Trophoblast cell (in vitro differentiated cells and primary cell): ENCODE data around the gene EME1. TPM values are rescaled to one million over a fixed set of nuclear protein-coding genes. Genes with fewer than 3 reads are reported as not detected.

ENCODE experiments used
- DNase-seq, 2 donors: peaks; one replicate each; pipeline ENCODE4 v3.0.0-alpha.2; 2016
- H2AFZ ChIP-seq: 2 replicates; pipeline ENCODE4 v1.6.1; 2013; ENCODE audit warnings: low read length, moderate library complexity, mild to moderate bottlenecking; ENCODE audit not compliant: insufficient read depth, poor library complexity
- H2AK5ac ChIP-seq: 2 replicates; pipeline ENCODE4 v1.6.1; 2013; ENCODE audit warnings: mild to moderate bottlenecking, low read length
- H2BK120ac ChIP-seq: 2 replicates; pipeline ENCODE4 v1.6.1; 2013; ENCODE audit warnings: low read length, mild to moderate bottlenecking, moderate library complexity; ENCODE audit not compliant: insufficient read depth, poor library complexity
- H2BK12ac ChIP-seq: 2 replicates; pipeline ENCODE4 v1.6.1; 2013; ENCODE audit warnings: mild to moderate bottlenecking, low read length, moderate library complexity
- H2BK5ac ChIP-seq: 2 replicates; pipeline ENCODE4 v1.6.1; 2013; ENCODE audit warnings: low read length, low read depth, moderate library complexity, mild to moderate bottlenecking; ENCODE audit not compliant: poor library complexity
- H3K14ac ChIP-seq: 2 replicates; pipeline ENCODE4 v1.6.1; 2013; ENCODE audit warnings: mild to moderate bottlenecking, low read length
- H3K18ac ChIP-seq: 2 replicates; pipeline ENCODE4 v1.6.1; 2013; ENCODE audit warnings: mild to moderate bottlenecking, low read length
- H3K23ac ChIP-seq: 2 replicates; pipeline ENCODE4 v1.6.1; 2013; ENCODE audit warnings: low read length
- H3K27ac ChIP-seq: 2 replicates; pipeline ENCODE4 v1.5.1; 2013; ENCODE audit warnings: low read depth, mild to moderate bottlenecking, inconsistent platforms, low read length, moderate library complexity
- H3K27me3 ChIP-seq: 2 replicates; pipeline ENCODE4 v1.6.1; 2013; ENCODE audit warnings: inconsistent platforms, mild to moderate bottlenecking, low read length, moderate library complexity; ENCODE audit not compliant: insufficient read depth
- H3K36me3 ChIP-seq, 2 experiments: 1 replicate in 1 of 2; 2 replicates in 1 of 2; pipeline ENCODE4 v1.6.1; 2013; ENCODE audit warnings: low read length in 2 of 2, mild to moderate bottlenecking in 2 of 2, moderate library complexity in 1 of 2; ENCODE audit not compliant: insufficient read depth in 2 of 2, control insufficient read depth in 1 of 2
- H3K4ac ChIP-seq: 2 replicates; pipeline ENCODE4 v1.6.1; 2013; ENCODE audit warnings: low read depth, mild to moderate bottlenecking, low read length, moderate library complexity
- H3K4me1 ChIP-seq, 2 experiments: 1 replicate in 1 of 2; 2 replicates in 1 of 2; pipeline ENCODE4 v1.6.1; 2013; ENCODE audit warnings: low read length in 2 of 2, mild to moderate bottlenecking in 2 of 2, moderate library complexity in 1 of 2; ENCODE audit not compliant: insufficient read depth in 2 of 2, control insufficient read depth in 1 of 2
- H3K4me2 ChIP-seq: 2 replicates; pipeline ENCODE4 v1.6.1; 2013; ENCODE audit warnings: inconsistent platforms, mild to moderate bottlenecking, low read length, moderate library complexity
- H3K4me3 ChIP-seq: 2 replicates; pipeline ENCODE4 v1.5.1; 2013; ENCODE audit warnings: mild to moderate bottlenecking, low read depth, low read length, inconsistent platforms
- H3K79me1 ChIP-seq: one replicate; pipeline ENCODE4 v1.6.1; 2013; ENCODE audit warnings: low read length
- H3K79me2 ChIP-seq: 2 replicates; pipeline ENCODE4 v1.6.1; 2013; ENCODE audit warnings: low read length, mild to moderate bottlenecking; ENCODE audit not compliant: control insufficient read depth, insufficient read depth, poor library complexity
- H3K9ac ChIP-seq: 2 replicates; pipeline ENCODE4 v1.6.1; 2013; ENCODE audit warnings: mild to moderate bottlenecking, low read length
- H3K9me3 ChIP-seq: 2 replicates; pipeline ENCODE4 v1.6.1; 2013; ENCODE audit warnings: low read depth, mild to moderate bottlenecking, control low read depth, inconsistent platforms, low read length; ENCODE audit not compliant: insufficient read depth
- H4K12ac ChIP-seq: 2 replicates; pipeline ENCODE4 v1.6.1; 2013; ENCODE audit warnings: low read depth, mild to moderate bottlenecking, low read length, moderate library complexity
- H4K8ac ChIP-seq: 2 replicates; pipeline ENCODE4 v1.6.1; 2013; ENCODE audit warnings: low read depth, mild to moderate bottlenecking, low read length, moderate library complexity
- H4K91ac ChIP-seq: one replicate; pipeline ENCODE4 v1.6.1; 2013; ENCODE audit warnings: low read depth, mild to moderate bottlenecking, low read length, moderate library complexity
- WGBS: extraction: QIAGEN DNeasy Blood & Tissue Kit; methylation state at CpG from one replicate; pipeline ENCODE4 v1.1.7; 2013; ENCODE audit warnings: missing lambda C conversion rate; ENCODE audit not compliant: insufficient read length, insufficient coverage; ENCODE audit errors: extremely low coverage; 5-methylcytosine and 5-hydroxymethylcytosine counted together
- polyA plus RNA-seq: library from polyadenylated mRNA; stranded (reverse); fragments of 200-250 nt; gene quantifications from 2 replicates; pipeline ENCODE4 v1.2.3, GENCODE V29; 2013

Gene EME1, protein sequence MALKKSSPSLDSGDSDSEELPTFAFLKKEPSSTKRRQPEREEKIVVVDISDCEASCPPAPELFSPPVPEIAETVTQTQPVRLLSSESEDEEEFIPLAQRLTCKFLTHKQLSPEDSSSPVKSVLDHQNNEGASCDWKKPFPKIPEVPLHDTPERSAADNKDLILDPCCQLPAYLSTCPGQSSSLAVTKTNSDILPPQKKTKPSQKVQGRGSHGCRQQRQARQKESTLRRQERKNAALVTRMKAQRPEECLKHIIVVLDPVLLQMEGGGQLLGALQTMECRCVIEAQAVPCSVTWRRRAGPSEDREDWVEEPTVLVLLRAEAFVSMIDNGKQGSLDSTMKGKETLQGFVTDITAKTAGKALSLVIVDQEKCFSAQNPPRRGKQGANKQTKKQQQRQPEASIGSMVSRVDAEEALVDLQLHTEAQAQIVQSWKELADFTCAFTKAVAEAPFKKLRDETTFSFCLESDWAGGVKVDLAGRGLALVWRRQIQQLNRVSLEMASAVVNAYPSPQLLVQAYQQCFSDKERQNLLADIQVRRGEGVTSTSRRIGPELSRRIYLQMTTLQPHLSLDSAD
- 9.1 and 9.8 TPM in 2 replicates for polyA plus RNA-seq

DNA sequence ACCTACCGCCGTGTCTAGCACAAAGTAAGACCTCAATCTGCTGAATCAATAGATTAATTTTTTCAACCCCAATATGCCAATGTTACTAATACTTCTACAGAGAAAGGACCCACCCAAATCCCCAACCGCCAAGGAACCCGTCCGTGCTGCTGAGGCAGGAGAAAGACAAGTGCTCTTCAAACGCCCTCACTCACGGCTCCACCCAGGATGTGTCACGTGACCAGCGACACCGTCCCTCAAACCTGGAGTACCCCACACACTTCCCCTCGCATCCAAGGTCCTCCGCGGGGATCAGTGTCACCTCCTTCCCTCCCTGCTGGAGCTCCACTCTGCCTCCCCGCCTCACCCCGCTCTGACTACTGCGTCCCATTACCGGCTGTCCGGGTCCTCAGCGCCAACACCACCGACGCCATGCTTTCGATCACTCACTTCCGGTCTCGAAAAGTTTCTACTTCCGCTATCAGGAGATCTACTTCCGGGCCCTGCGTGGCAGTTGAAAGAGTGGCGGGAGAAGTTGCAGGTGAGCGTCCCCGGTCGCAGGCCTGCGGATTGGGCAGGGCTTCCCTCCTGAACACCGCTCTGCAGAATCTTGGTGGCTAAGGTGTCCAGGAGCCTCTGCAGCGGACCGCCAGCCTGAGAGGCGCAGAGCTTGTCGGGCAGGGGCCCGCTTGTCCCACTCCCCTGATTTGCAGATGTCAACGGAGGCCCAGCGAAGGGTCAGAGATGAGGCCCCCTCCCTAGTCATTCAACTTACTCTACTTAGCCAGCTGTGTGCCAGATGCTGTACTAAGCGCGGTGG lies at the start of gene EME1, which contains the start of gene MRPL27:
TSS of gene EME1 (plus strand) at position 472 of the 799 bp plus-strand sequence. CDS start 1,980 bp downstream, outside the sequence.
TSS of gene MRPL27 (minus strand) at position 427 of the 799 bp plus-strand sequence. CDS start at position 413, 14 bp downstream.
- Histone ChIP-seq H2BK12ac (no peak within 1 kb of the TSS), H2BK120ac (peak within 1 kb of the TSS; percentile 83), H3K9ac (peak within 1 kb of the TSS; percentile 94), H3K4ac (peak within 1 kb of the TSS; percentile 61), H3K4me3 (peak within 1 kb of the TSS; percentile 96), H3K4me1 (peaks cover 0 to 7% of the 10 kb centered on the region in 2 experiments), H3K27me3 (no peaks in the 10 kb centered on the region), H3K79me2 (peaks cover 7% of the 10 kb centered on the region), H4K91ac (peak within 1 kb of the TSS; percentile 97), H2BK5ac (peak within 1 kb of the TSS; percentile 91), H4K12ac (peak within 1 kb of the TSS; percentile 99), H3K14ac (peak within 1 kb of the TSS; percentile 91), H2AK5ac (peak within 1 kb of the TSS; percentile 42), H2AFZ (peak within 1 kb of the TSS; percentile 98), H3K36me3 (peaks cover 22 to 23% of the 10 kb centered on the region in 2 experiments), H3K27ac (peak within 1 kb of the TSS; percentile 89), H3K23ac (no peak within 1 kb of the TSS), H4K8ac (peak within 1 kb of the TSS; percentile 98), H3K79me1 (peaks cover 6% of the 10 kb centered on the region), H3K4me2 (peak within 1 kb of the TSS; percentile 67), H3K9me3 (no peaks in the 10 kb centered on the region), H3K18ac (peak within 1 kb of the TSS; percentile 98)
- no CpG with 5 or more reads among the region's 42 CpGs for WGBS
- DNase-seq, result peak; percentile 80 to 94

DNA sequence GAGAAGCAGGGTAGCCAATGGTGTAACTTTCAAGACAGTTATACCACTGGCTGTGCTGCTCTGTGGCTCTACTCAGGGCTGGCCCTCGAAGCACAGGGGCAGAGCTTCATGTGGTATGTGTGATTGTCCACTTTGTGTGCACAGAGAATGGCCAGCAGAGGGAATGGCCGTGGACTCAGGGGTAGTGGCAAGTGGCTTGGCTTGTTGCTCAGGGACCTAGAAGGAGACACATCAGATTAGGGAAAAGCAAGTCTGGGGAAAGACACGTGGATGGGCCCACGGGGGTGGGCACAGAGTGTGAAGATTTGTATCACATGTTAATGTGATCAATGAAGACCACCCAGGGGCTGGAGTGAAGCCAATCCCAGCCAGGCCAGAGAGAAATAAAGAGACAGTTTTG lies 47.1 kb upstream of the EME1 start:
- Histone ChIP-seq H3K27me3 (no peaks in the 10 kb centered on the region), H2AFZ (no peak overlapping the region), H3K14ac (no peak overlapping the region), H3K4me3 (no peak overlapping the region), H3K4me2 (no peak overlapping the region), H3K4ac (no peak overlapping the region), H2BK5ac (no peak overlapping the region), H4K12ac (no peak overlapping the region), H3K79me2 (no peaks in the 10 kb centered on the region), H3K9me3 (peaks cover 3% of the 10 kb centered on the region), H2AK5ac (no peak overlapping the region), H3K79me1 (no peaks in the 10 kb centered on the region), H3K4me1 (no peaks in the 10 kb centered on the region), H3K23ac (no peak overlapping the region), H4K8ac (no peak overlapping the region), H3K27ac (no peak overlapping the region), H3K9ac (no peak overlapping the region), H3K18ac (no peak overlapping the region), H2BK120ac (no peak overlapping the region), H2BK12ac (no peak overlapping the region), H4K91ac (no peak overlapping the region), H3K36me3 (no peaks in the 10 kb centered on the region)
- no peak for DNase-seq
- no CpG with 5 or more reads among the region's 4 CpGs for WGBS

GRCh38 chr17:50326831-50327364 lies 46.1 kb upstream of the EME1 start:
- Histone ChIP-seq H3K4me3 (no peak overlapping the region), H3K23ac (no peak overlapping the region), H3K18ac (no peak overlapping the region), H2BK12ac (no peak overlapping the region), H4K91ac (no peak overlapping the region), H2AFZ (no peak overlapping the region), H3K9me3 (peaks cover 3% of the 10 kb centered on the region), H3K14ac (no peak overlapping the region), H3K27me3 (no peaks in the 10 kb centered on the region), H4K12ac (no peak overlapping the region), H3K79me1 (no peaks in the 10 kb centered on the region), H3K27ac (no peak overlapping the region), H4K8ac (no peak overlapping the region), H3K79me2 (no peaks in the 10 kb centered on the region), H2BK5ac (no peak overlapping the region), H3K9ac (no peak overlapping the region), H3K36me3 (no peaks in the 10 kb centered on the region), H2BK120ac (no peak overlapping the region), H2AK5ac (no peak overlapping the region), H3K4ac (no peak overlapping the region), H3K4me1 (no peaks in the 10 kb centered on the region), H3K4me2 (no peak overlapping the region)
- DNase-seq, result no peak
- no CpG with 5 or more reads among the region's 9 CpGs for WGBS
